SK-N-SH (cell line): ENCODE results near the gene C1S. TPM values are rescaled to one million over a fixed set of nuclear protein-coding genes. Genes with fewer than 3 reads are reported as not detected.

Source experiments
- CTCF ChIA-PET: fragments of 300-600, 350-600 bp; formaldehyde crosslinking; extraction: SDS; loops from one replicate; lab custom pipeline; 2021; lab: Yijun Ruan, JAX
- POLR2A ChIA-PET: fragments of 350-600 bp; sonication (Branson Sonifier 250); formaldehyde crosslinking; extraction: SDS; loops from one replicate; lab custom pipeline; 2020; ENCODE audit warnings: antibody characterized with exemption, inconsistent platforms; lab: Yijun Ruan, JAX
- DNase-seq: peaks from one replicate; pipeline ENCODE4 v3.0.0; 2012
- H2AFZ ChIP-seq: fragments of 200-600 bp; sonication (generic); 2 replicates; pipeline ENCODE4 v1.8.1; 2016; ENCODE audit warnings: antibody characterized with exemption, mild to moderate bottlenecking, low read depth
- H3F3A ChIP-seq: fragments of 200-600 bp; sonication (generic); replicated peaks from 2 replicates; pipeline ENCODE3; 2016; ENCODE audit warnings: antibody characterized with exemption, mild to moderate bottlenecking; ENCODE audit not compliant: insufficient read depth
- H3K27ac ChIP-seq, 2 experiments: fragments of 200-500 bp in 1 of 2; fragments of 200-600 bp in 1 of 2; sonication (Bioruptor generic) in 1 of 2; sonication (generic), shearing (Covaris generic) in 1 of 2; 2 replicates each; pipeline versions ENCODE4 v1.5.1 to v1.6.1; 2014 to 2016; ENCODE audit warnings: low read depth in 2 of 2, inconsistent platforms in 1 of 2, low read length in 1 of 2, mild to moderate bottlenecking in 1 of 2, mixed read lengths in 1 of 2
- H3K27me3 ChIP-seq: fragments of 200-600 bp; sonication (generic), shearing (Covaris generic); 2 replicates; pipeline ENCODE4 v1.6.1; 2016; ENCODE audit warnings: mixed run types; ENCODE audit not compliant: insufficient read depth
- H3K36me3 ChIP-seq, 2 experiments: fragments of 200-500 bp in 1 of 2; fragments of 200-600 bp in 1 of 2; sonication (Bioruptor generic) in 1 of 2; sonication (generic) in 1 of 2; replicated peaks in 1 of 2; 2 replicates each; pipeline versions ENCODE3 to v1.5.1; 2014 to 2016; ENCODE audit warnings: low read length in 1 of 2, mild to moderate bottlenecking in 1 of 2; ENCODE audit not compliant: insufficient read depth in 2 of 2, control insufficient read depth in 1 of 2
- H3K4me1 ChIP-seq, 2 experiments: fragments of 200-500 bp in 1 of 2; fragments of 200-600 bp in 1 of 2; sonication (Bioruptor generic) in 1 of 2; sonication (generic), shearing (Covaris generic) in 1 of 2; 2 replicates each; pipeline versions ENCODE4 v1.5.1 to v1.6.1; 2014 to 2016; ENCODE audit warnings: low read depth in 1 of 2, low read length in 1 of 2, mixed run types in 1 of 2; ENCODE audit not compliant: insufficient read depth in 2 of 2, control insufficient read depth in 1 of 2
- H3K4me2 ChIP-seq: fragments of 200-600 bp; sonication (generic), shearing (Covaris generic); 2 replicates; pipeline ENCODE4 v1.6.1; 2017; ENCODE audit warnings: mixed run types
- H3K4me3 ChIP-seq, 2 experiments: fragments of 200-500 bp in 1 of 2; fragments of 200-600 bp in 1 of 2; sonication (Bioruptor generic) in 1 of 2; sonication (generic), shearing (Covaris generic) in 1 of 2; 2 replicates each; pipeline versions ENCODE4 v1.5.1 to v1.8.1; 2014 to 2016; ENCODE audit warnings: low read depth in 2 of 2, inconsistent platforms in 1 of 2, low read length in 1 of 2, mild to moderate bottlenecking in 1 of 2, mixed read lengths in 1 of 2, moderate library complexity in 1 of 2
- H3K79me2 ChIP-seq: fragments of 200-600 bp; sonication (generic); 2 replicates; pipeline ENCODE4 v1.8.1; 2017; ENCODE audit warnings: mild to moderate bottlenecking; ENCODE audit not compliant: insufficient read depth
- H3K9ac ChIP-seq: fragments of 200-600 bp; sonication (generic); 2 replicates; pipeline ENCODE4 v1.6.1; 2017; ENCODE audit warnings: mixed run types
- H3K9me2 ChIP-seq: fragments of 200-600 bp; sonication (generic); 2 replicates; pipeline ENCODE4 v1.6.1; 2017; ENCODE audit warnings: mixed run types
- H3K9me3 ChIP-seq: fragments of 200-600 bp; sonication (generic); 2 replicates; pipeline ENCODE4 v1.6.1; 2017; ENCODE audit warnings: mixed run types, mild to moderate bottlenecking, moderate library complexity
- H4K20me1 ChIP-seq: fragments of 200-600 bp; sonication (generic); 2 replicates; pipeline ENCODE4 v1.6.1; 2017; ENCODE audit warnings: mild to moderate bottlenecking, mixed run types; ENCODE audit not compliant: insufficient read depth
- CTCF ChIP-seq: fragments of 200-600 bp; sonication (generic); IDR thresholded peaks from 2 replicates; pipeline ENCODE4 v1.6.1; 2017; ENCODE audit warnings: antibody characterized with exemption, mild to moderate bottlenecking, moderate library complexity
- EP300 ChIP-seq, 2 experiments: IDR thresholded peaks; 2 replicates each; pipeline versions ENCODE4 v1.4.0 to v1.6.1; 2012; ENCODE audit warnings: borderline replicate concordance in 1 of 2, low read depth in 1 of 2, low read length in 1 of 2
- EZH2phosphoT487 ChIP-seq: fragments of 200-600 bp; sonication (generic); IDR thresholded peaks from 2 replicates; pipeline ENCODE4 v1.6.1; 2017; ENCODE audit warnings: low read depth, mixed run types, mild to moderate bottlenecking, antibody characterized with exemption, moderate library complexity, borderline replicate concordance
- FOSL2 ChIP-seq: IDR thresholded peaks from 2 replicates; pipeline ENCODE4 v1.4.0; 2012; ENCODE audit warnings: low read depth, mild to moderate bottlenecking, moderate library complexity, borderline replicate concordance
- FOXJ3 ChIP-seq: sonication (generic); formaldehyde crosslinking; IDR thresholded peaks from 2 replicates; pipeline ENCODE4 v1.5.1; 2020; ENCODE audit warnings: mild to moderate bottlenecking, missing genetic modification reagents
- FOXM1 ChIP-seq: IDR thresholded peaks from 2 replicates; pipeline ENCODE4 v1.4.0; 2012; ENCODE audit warnings: low read depth, mild to moderate bottlenecking
- GATA2 ChIP-seq: sonication (generic); formaldehyde crosslinking; IDR thresholded peaks from 2 replicates; pipeline ENCODE4 v1.5.0; 2020; ENCODE audit warnings: mild to moderate bottlenecking, missing genetic modification reagents
- MAX ChIP-seq: IDR thresholded peaks from 2 replicates; pipeline ENCODE4 v1.4.0; 2012; ENCODE audit warnings: low read depth
- MXI1 ChIP-seq: IDR thresholded peaks from 2 replicates; pipeline ENCODE4 v1.6.1; 2012; ENCODE audit warnings: mild to moderate bottlenecking, low read depth, low read length, improper control_type of control experiment
- NRF1 ChIP-seq: IDR thresholded peaks from 2 replicates; pipeline ENCODE4 v1.6.1; 2012; ENCODE audit warnings: low read depth, mild to moderate bottlenecking, low read length
- RCOR1 ChIP-seq: fragments of 150-350 bp; IDR thresholded peaks from 2 replicates; pipeline ENCODE4 v1.6.1; 2017; ENCODE audit warnings: antibody characterized with exemption, low read length
- REST ChIP-seq: IDR thresholded peaks from 2 replicates; pipeline ENCODE4 v1.6.1; 2012; ENCODE audit warnings: mild to moderate bottlenecking, low read depth, low read length, moderate library complexity
- RFX5 ChIP-seq: IDR thresholded peaks from 2 replicates; pipeline ENCODE4 v1.6.1; 2012; ENCODE audit warnings: mild to moderate bottlenecking, improper control_type of control experiment, low read length
- RXRA ChIP-seq: IDR thresholded peaks from 2 replicates; pipeline ENCODE4 v1.4.0; 2012; ENCODE audit warnings: low read depth, mild to moderate bottlenecking, borderline replicate concordance
- TEAD4 ChIP-seq: IDR thresholded peaks from 2 replicates; pipeline ENCODE4 v1.4.0; 2012; ENCODE audit warnings: mild to moderate bottlenecking, borderline replicate concordance; ENCODE audit not compliant: insufficient read depth
- USF1 ChIP-seq: IDR thresholded peaks from 2 replicates; pipeline ENCODE4 v1.4.0; 2012; ENCODE audit warnings: low read depth, borderline replicate concordance
- YY1 ChIP-seq: IDR thresholded peaks from 2 replicates; pipeline ENCODE4 v1.4.0; 2012; ENCODE audit warnings: low read depth, mild to moderate bottlenecking
- WGBS: methylation state at CpG from one replicate; pipeline ENCODE4 v1.1.6; 2017; ENCODE audit warnings: low lambda C conversion rate; 5-methylcytosine and 5-hydroxymethylcytosine counted together
- polyA plus RNA-seq, 3 experiments: library from polyadenylated mRNA; depleted of rRNA; stranded (reverse); fragments of >200 nt; gene quantifications; 2 replicates each; pipeline ENCODE4 v1.2.3, GENCODE V29; 2012

The C1S gene
- polyA plus RNA-seq, 1 of the 3 experiments (the other 2 are of a cell fraction) = 14.5 TPM

GRCh38 chr12:7076493-7076892 lies 16.0 kb downstream of the C1S start (continued):
- TF ChIP-seq RFX5 (no peak), FOXJ3 (CRISPR knock-in tag) (no peak), EP300 (IDR thresholded peaks at IDR 0.05; ENCODE audit: borderline replicate concordance in 1 of 2, low read depth in 1 of 2, low read length in 1 of 2) (no peak), USF1 (no peak), MXI1 (no peak)

GRCh38 chr12:7078163-7078562 lies 17.6 kb downstream of the C1S start:
- peaks cover 7% of the 10 kb centered on the region for H3F3A ChIP-seq
- CTCF ChIA-PET = interaction anchor here (0.6 to 1.9 kb wide), 2 partner anchors 10 kb away, joined by 3 to 5 read pairs; no protein-coding TSS in a partner anchor
- no peaks in the 10 kb centered on the region for H3K9me2 ChIP-seq
- 26% methylated on average over 4 of the region's 4 CpGs for WGBS
- no peak overlapping the region for H3K4me3 ChIP-seq
- H4K20me1 ChIP-seq = no peaks in the 10 kb centered on the region
- H3K36me3 ChIP-seq = no peaks in the 10 kb centered on the region
- no peaks in the 10 kb centered on the region for H3K79me2 ChIP-seq
- no peak overlapping the region for H2AFZ ChIP-seq
- no peak overlapping the region for H3K9ac ChIP-seq
- H3K4me2 ChIP-seq = no peak overlapping the region
- POLR2A ChIA-PET = no interaction called here
- no peak for DNase-seq
- H3K9me3 ChIP-seq = no peaks in the 10 kb centered on the region
- 0 out of 2 replicates have a peak, but pooled peaks have one; percentile 14 for TF ChIP-seq CTCF
- TF ChIP-seq GATA2 = no peak
- TF ChIP-seq RXRA = no peak
- no peak overlapping the region for H3K27ac ChIP-seq
- H3K27me3 ChIP-seq = no peaks in the 10 kb centered on the region; the same call in 1 of the 2 replicates
- peaks cover 0 to 3% of the 10 kb centered on the region in 2 experiments; a peak in 1 of 4 replicates for H3K4me1 ChIP-seq

GRCh38 chr12:7079826-7080125 lies 19.3 kb downstream of the C1S start:
- Histone ChIP-seq H3K79me2 (no peaks in the 10 kb centered on the region), H3K4me3 (no peak overlapping the region), H3K9me2 (no peaks in the 10 kb centered on the region), H3K4me1 (peaks cover 0 to 3% of the 10 kb centered on the region in 2 experiments; a peak in 1 of 4 replicates), H3K36me3 (no peaks in the 10 kb centered on the region), H3F3A (peaks cover 7% of the 10 kb centered on the region), H4K20me1 (no peaks in the 10 kb centered on the region), H3K9ac (peak overlapping the region; percentile 19; the same call in 1 of the 2 replicates), H3K4me2 (peak overlapping the region; percentile 48; the same call in 1 of the 2 replicates), H3K27me3 (no peaks in the 10 kb centered on the region; the same call in 1 of the 2 replicates), H2AFZ (no peak overlapping the region), H3K9me3 (no peaks in the 10 kb centered on the region), H3K27ac (peak overlapping the region in 1 of 2 experiments; percentile 45; a peak in 2 of 4 replicates)
- DNase-seq = no peak
- ChIA-PET POLR2A (no interaction called here), CTCF (interaction anchor here (1.3 kb wide), 1 partner anchor 156 kb away, joined by 3 read pairs; no protein-coding TSS in a partner anchor)
- TF ChIP-seq MXI1 (no peak), CTCF (no peak), FOSL2 (no peak), EZH2phosphoT487 (no peak), TEAD4 (no peak), FOXM1 (no peak), YY1 (no peak), RCOR1 (no peak), MAX (no peak), NRF1 (no peak), REST (no peak)
